Measurements from ENCODE around the gene RBFOX1.

Gene RBFOX1

DNA sequence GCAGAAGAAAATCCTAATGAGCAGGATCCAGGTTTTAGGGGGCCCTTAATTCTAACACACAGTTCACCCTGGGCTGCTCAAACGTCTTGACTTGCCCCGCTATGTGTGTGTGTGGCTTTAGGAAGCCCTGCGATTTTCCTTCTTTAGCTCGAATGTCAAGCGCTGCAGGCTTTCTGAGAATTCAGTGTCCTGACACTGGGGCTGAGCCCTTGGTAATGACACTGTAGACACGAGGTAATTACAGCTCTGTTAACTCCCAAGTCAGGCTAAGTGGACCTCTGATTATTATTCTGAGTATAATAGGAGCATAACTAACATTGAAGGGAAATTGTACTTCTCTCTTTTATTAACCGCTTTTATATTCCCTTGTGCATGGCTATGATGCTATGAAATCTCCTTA is 202.1 kb downstream of the RBFOX1 start:
- no peak for DNase-seq

DNA sequence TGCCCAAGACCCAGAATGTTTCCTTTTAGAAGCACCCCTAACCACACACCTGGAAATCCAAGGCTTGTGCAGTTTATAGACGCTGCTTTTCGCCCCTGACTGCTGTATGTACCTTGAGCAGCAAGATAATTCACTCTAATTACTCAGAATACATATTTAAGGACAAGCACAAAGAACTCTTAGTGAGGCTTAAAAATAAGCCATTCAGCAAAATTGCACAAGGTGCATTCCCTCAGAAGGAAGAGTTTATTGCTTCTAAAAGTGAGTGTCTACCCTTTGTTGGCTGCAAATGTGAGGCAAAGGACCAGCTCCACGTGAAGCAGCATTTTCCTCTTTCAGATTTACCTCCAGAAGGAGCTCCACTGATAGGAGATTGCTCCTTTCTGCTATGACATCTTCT is 208.4 kb downstream of the RBFOX1 start:
- DNase-seq = no peak

DNA sequence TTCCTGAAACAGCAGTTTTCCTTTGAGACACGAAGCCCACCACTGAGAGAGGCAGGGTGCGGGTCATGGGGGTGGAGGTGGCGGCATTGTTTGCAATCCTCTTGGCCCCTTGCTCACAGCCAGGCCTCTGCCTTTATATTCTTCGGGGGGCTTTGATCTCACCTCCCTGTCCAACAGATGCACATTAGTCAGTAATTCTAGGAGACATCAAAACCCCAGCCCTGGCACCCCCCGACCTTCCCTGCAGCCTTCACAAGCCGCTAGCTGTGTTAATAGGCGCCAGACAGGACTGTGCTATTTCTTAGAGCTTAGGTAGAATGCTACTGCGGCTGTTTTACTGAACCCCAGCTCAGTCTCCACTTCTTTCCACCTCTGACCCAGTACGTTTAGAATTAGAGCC is 212.6 kb downstream of the RBFOX1 start:
- no peak for DNase-seq

- no peak for DNase-seq
Observed at GRCh38 chr16:7546948-7547347, 214.3 kb downstream of the RBFOX1 start.

DNA sequence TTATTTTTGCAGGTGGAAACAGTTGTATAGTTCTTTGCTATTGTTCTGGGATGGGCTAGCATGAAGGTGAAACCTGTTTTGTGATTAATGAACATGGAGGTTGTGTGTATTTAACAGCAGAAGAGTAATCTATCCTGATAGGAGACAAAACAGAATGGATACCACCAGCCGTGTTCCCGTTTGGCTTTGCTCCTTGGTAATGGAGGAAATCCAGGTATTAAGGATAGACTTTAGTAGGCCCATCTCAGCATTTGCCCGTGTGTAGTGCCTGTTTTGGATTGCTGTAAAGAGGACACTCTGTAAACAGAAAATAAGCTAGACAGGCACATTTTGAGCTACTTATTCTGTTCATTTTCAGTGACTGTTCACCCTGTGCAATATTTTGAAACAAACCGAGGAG is 215.1 kb downstream of the RBFOX1 start:
- no peak for DNase-seq

GRCh38 chr16:7548796-7549318 is 216.2 kb downstream of the RBFOX1 start:
- DNase-seq = no peak

GRCh38 chr16:7550096-7550495 is 217.5 kb downstream of the RBFOX1 start:
- no peak for DNase-seq

DNA sequence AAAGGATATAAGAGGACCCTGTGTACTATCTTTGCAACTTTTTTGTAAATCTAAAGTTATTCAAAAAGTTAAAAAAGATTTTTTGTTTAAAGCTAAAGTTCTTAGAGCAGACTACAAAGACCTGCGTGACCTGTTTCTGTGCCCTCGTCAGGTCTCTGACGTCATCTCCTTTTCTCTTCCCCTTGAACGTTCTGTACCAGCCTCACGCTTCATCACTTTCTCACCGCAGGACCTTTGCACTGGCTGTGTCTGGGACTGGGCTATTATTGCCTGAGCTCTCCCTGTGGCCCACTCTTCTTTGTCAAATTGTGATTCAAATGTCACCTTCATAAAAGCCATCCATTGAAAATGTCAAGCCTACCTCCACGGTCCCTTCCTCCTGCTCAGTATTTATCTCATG is 222.8 kb downstream of the RBFOX1 start:
- no peak for DNase-seq

- DNase-seq = no peak
Observed at GRCh38 chr16:7561908-7562405, 229.3 kb downstream of the RBFOX1 start.

DNA sequence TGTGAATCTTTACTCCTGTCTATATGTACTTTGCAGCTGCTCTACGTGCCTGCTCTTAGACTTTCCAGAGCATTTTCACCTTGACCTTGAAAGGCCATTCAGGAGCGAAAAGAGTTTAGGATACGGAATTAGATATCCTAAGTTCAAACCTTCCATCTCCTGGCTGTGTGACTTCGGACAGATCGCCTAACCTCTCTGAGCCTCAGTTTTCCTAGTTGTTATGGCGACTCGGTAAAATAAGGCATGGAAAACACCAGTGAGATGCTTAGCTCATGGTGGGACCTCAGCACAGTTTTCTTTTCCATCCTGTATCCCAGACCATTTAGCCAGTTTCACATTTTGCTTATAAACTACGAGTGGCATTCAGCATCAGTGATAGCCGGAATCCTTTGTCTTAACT is 233.7 kb downstream of the RBFOX1 start:
- DNase-seq = no peak

DNA sequence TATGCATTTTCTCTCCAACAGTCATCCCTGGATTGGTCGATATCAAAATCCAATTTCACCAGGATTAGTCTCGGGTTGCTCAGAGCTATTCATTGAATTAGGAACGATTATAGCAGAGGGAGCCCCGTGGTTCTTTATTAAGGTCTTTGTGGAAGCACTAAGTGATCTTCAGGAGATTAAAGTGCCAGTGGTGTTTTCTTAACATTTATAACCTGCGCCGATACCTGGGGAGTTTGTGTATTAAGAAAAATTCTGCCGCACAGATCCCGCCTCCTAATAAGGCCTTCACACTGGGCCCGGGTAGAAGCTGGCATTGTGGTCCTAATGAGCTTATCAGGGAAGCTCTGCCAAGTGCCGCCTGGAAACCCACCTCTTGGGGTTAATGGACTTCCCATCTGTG is 238.7 kb downstream of the RBFOX1 start:
- no peak for DNase-seq

GRCh38 chr16:7577588-7577987 is 244.9 kb downstream of the RBFOX1 start:
- no peak for DNase-seq

DNA sequence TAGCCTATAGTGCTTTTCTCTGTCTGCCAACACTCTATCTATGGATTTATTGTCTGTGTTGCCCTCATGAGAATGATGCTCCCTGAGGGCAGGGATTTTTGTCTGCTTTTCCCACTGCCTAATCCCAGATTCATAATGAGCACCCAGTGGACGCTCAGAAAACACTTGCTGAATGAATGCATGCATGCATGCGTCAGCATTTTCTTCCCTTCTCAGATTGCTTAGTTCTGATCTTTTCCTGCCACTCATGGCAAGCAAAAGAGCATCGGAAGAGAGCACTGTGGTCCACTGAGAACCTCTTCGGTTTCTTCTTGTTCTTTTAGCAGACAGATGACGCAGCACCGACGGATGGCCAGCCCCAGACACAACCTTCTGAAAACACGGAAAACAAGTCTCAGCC is 246.8 kb downstream of the RBFOX1 start:
- DNase-seq = no peak

GRCh38 chr16:7581175-7581574 is 248.5 kb downstream of the RBFOX1 start:
- no peak for DNase-seq

- DNase-seq = no peak
Observed at GRCh38 chr16:7583396-7583795, 250.8 kb downstream of the RBFOX1 start.

GRCh38 chr16:7584561-7584960 is 251.9 kb downstream of the RBFOX1 start:
- DNase-seq = no peak

GRCh38 chr16:7585705-7586104 is 253.1 kb downstream of the RBFOX1 start:
- DNase-seq = no peak

GRCh38 chr16:7590934-7591333 is 258.3 kb downstream of the RBFOX1 start:
- DNase-seq = no peak

- DNase-seq = no peak
Observed at GRCh38 chr16:7596308-7596707, 263.7 kb downstream of the RBFOX1 start.

DNA sequence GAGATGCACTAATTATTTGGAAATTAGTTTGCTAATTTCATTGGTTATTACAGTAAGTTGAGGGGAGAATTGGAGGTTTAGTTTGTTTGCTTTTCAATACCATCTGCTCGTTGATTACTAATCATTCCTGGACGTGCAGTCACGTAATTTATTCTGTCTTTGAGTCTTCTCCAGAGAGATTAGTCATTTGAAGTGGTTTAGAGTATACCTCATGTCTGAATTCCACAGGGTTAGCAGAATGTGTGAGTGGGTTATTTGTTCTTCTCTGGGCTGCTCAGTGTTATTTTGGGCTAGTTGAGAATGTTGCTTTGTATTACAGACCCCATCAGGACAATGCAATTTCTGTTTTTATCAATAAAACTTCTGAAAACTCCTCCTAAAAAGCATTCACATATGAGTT is 265.0 kb downstream of the RBFOX1 start:
- no peak for DNase-seq

DNA sequence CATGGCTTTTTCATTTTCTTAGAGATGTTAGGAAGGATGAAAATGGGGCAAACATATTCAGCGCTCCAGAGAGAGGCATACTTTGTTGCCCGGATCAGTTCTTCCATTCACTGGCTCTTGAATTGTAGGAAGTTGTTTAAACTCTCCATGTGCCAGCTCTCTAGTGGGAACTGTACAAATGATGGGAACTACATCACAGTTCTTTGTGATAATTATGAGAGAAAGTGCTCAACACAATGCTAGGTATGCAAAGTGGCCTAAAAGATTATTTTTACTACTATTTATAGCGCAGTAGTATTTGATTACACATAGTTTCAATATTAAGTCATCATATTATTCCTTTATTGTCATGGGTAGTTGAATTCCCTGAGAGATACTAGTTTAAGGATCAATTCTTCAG is 268.5 kb downstream of the RBFOX1 start:
- DNase-seq = no peak

DNA sequence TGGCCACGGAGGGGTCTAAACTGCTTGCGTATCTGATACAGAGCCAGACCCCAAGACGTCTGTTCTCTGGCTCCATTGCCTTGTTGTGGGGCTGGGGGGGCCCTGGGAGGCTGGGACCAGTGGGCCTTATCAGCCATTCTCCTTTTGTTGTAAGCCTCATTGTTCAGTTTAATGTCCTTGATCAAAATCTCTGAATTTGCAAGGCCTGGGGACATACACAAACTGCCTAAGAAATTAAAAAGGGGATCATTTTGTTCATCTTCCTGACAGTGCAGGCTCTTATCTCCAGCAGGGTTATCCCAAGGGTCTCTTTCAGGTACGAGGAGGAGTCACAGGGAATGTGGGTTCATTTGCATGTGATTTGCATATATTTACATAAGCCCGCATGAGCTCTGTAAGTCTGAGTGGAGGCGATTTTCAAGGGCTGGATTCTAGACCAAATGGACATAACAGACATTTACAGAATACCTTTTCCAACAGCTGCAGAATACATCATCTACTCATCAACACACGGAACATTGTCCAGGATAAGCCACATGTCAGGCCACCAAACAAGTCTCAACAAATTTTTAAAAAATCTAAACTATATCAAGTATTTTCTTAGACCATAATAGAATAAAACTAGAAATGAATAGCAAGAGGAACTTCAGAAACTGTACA is 269.8 kb downstream of the RBFOX1 start:
- no peak for DNase-seq

DNA sequence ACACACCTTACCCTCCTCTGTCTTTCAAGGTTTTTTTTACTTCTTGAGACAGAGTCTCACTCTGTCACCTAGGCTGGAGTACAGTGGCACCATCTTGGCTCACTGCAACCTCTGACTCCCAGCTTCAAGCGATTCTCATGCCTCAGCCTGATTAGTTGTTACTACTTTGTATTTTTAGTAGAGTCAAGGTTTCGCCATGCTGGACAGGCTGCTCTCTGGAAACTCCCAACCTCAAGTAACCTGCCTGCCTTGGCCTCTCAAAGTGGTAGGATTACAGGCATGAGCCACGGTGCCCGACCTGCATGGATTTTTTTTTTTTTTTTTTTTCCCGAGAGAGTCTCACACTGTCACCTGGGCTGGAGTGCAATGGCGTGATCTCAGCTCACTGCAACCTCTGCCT is 273.2 kb downstream of the RBFOX1 start:
- DNase-seq = no peak

DNA sequence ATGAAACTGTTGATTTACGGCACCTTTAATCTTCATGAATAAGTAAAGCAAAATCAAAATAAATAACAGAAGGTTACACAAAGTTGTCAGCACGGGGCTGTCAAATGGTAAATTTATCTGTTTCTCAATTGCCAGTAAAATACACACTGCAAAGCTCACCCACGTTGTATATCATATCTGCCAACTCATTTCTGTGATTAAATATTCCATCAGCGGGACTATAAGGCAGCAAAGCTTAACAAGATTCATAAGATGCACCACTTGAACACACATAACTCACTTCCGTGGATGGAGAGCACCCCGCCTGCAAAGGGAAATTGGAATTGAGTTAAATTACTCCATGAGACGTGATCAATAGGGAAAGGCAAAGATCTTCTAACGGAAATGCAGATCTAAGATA is 280.0 kb downstream of the RBFOX1 start:
- no peak for DNase-seq

GRCh38 chr16:7613518-7613917 is 280.9 kb downstream of the RBFOX1 start:
- DNase-seq = no peak
